Measurements from ENCODE around the gene RPA1. TPM values are rescaled to one million over a fixed set of nuclear protein-coding genes. Genes with fewer than 3 reads are reported as not detected.
A peak's percentile ranks its signal among the peaks of the same experiment; 100 is the strongest.

Gene RPA1
- total RNA-seq, 1 donor from 2014 or later: 56.6 TPM

DNA sequence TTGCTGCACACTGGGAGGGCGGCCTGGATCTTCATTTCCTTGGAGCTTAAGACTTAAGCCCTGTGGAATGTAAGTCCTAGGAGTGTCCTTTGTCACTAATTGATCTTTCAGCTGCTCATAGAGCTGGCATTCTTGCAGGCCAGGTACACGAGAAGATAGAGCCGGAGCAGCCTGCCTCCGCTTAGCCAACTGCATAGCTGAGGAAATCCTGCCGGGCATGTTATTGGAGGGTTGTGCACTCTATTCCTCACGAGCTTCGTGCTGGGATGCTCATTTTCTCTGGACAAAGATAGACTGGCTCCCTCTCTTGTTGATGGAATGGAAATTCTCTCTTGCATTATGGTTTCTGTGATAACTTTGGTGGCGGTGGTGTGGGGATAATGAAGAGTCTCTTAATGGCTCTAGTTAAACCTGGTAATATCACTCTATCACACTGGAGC, 76.9 kb downstream of the RPA1 start:
- Mint-ChIP-seq H3K4me3 (ENCODE audit: unreplicated experiment) (no peak overlapping the region), H3K4me1 (ENCODE audit: low read depth) (peaks cover 7% of the 10 kb centered on the region), H3K36me3 (ENCODE audit: low read depth) (no peaks in the 10 kb centered on the region), H3K27me3 (ENCODE audit: low read depth) (peaks cover 45% of the 10 kb centered on the region), H3K9me3 (ENCODE audit: low read depth) (no peaks in the 10 kb centered on the region), H3K27ac (ENCODE audit: unreplicated experiment) (no peak overlapping the region)
- TF ChIP-seq, protein P1, sequence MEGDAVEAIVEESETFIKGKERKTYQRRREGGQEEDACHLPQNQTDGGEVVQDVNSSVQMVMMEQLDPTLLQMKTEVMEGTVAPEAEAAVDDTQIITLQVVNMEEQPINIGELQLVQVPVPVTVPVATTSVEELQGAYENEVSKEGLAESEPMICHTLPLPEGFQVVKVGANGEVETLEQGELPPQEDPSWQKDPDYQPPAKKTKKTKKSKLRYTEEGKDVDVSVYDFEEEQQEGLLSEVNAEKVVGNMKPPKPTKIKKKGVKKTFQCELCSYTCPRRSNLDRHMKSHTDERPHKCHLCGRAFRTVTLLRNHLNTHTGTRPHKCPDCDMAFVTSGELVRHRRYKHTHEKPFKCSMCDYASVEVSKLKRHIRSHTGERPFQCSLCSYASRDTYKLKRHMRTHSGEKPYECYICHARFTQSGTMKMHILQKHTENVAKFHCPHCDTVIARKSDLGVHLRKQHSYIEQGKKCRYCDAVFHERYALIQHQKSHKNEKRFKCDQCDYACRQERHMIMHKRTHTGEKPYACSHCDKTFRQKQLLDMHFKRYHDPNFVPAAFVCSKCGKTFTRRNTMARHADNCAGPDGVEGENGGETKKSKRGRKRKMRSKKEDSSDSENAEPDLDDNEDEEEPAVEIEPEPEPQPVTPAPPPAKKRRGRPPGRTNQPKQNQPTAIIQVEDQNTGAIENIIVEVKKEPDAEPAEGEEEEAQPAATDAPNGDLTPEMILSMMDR (IDR thresholded peaks at IDR 0.05): peak; percentile 28
- no peak for DNase-seq (ENCODE audit: low spot score)

GRCh38 chr17:1907216-1907631, 77.4 kb downstream of the RPA1 start:
- no peak overlapping the region for H3K4me3 Mint-ChIP-seq (ENCODE audit: unreplicated experiment)
- H3K36me3 Mint-ChIP-seq (ENCODE audit: low read depth): no peaks in the 10 kb centered on the region
- H3K4me1 Mint-ChIP-seq (ENCODE audit: low read depth): peaks cover 7% of the 10 kb centered on the region
- no peak for DNase-seq (ENCODE audit: low spot score)
- no peak overlapping the region for H3K27ac Mint-ChIP-seq (ENCODE audit: unreplicated experiment)
- TF ChIP-seq, protein P1 (IDR thresholded peaks at IDR 0.05): no peak
- H3K9me3 Mint-ChIP-seq (ENCODE audit: low read depth): no peaks in the 10 kb centered on the region
- H3K27me3 Mint-ChIP-seq (ENCODE audit: low read depth): peaks cover 50% of the 10 kb centered on the region

GRCh38 chr17:1907909-1908698, 78.3 kb downstream of the RPA1 start:
- H3K27me3 Mint-ChIP-seq (ENCODE audit: low read depth): peaks cover 55% of the 10 kb centered on the region
- peak overlapping the region; percentile 49 for H3K4me3 Mint-ChIP-seq (ENCODE audit: unreplicated experiment)
- no peaks in the 10 kb centered on the region for H3K36me3 Mint-ChIP-seq (ENCODE audit: low read depth)

DNA sequence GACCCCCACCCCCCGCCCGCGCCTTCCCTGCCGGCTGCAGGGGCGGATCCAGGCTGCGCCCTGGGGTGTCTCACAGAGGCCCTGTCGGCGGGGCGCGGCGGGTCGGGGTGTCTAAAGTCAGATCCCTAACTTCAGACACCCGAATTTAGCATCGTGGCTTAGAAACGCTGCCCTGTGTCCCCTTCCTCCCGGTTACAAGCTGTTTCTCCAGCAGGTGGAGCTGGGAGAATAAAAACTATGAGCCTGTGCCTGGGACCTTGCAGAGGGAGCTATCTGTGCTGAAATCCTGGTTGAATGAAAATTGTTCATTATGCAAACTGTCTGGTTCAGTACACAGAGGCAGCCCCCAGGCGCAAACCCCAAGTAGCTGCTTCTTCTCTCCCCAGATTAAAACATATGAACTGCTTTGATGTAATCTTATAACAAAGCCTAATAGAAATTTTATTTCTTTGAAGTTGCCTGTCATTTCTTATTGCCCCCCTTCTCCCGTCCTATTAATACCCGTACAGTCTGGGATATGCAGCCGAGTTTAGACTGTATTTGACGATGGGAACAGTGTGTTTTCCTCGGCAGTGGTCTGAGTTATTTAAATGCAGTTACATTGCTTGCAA, 79.0 kb downstream of the RPA1 start:
- no peaks in the 10 kb centered on the region for H3K36me3 Mint-ChIP-seq (ENCODE audit: low read depth)
- H3K9me3 Mint-ChIP-seq (ENCODE audit: low read depth): no peaks in the 10 kb centered on the region
- H3K4me3 Mint-ChIP-seq (ENCODE audit: unreplicated experiment): peak overlapping the region; percentile 49
- TF ChIP-seq, protein P1 (IDR thresholded peaks at IDR 0.05): peak; percentile 97
- H3K27me3 Mint-ChIP-seq (ENCODE audit: low read depth): peaks cover 58% of the 10 kb centered on the region
- DNase-seq (ENCODE audit: low spot score): no peak
- peaks cover 7% of the 10 kb centered on the region for H3K4me1 Mint-ChIP-seq (ENCODE audit: low read depth)
- H3K27ac Mint-ChIP-seq (ENCODE audit: unreplicated experiment): no peak overlapping the region

More at GRCh38 chr17:1907909-1908698, 78.3 kb downstream of the RPA1 start:
- Mint-ChIP-seq H3K27ac (ENCODE audit: unreplicated experiment) (no peak overlapping the region), H3K9me3 (ENCODE audit: low read depth) (no peaks in the 10 kb centered on the region), H3K4me1 (ENCODE audit: low read depth) (peaks cover 7% of the 10 kb centered on the region)
- TF ChIP-seq, protein P1 (IDR thresholded peaks at IDR 0.05): no peak
- DNase-seq (ENCODE audit: low spot score): no peak

DNA sequence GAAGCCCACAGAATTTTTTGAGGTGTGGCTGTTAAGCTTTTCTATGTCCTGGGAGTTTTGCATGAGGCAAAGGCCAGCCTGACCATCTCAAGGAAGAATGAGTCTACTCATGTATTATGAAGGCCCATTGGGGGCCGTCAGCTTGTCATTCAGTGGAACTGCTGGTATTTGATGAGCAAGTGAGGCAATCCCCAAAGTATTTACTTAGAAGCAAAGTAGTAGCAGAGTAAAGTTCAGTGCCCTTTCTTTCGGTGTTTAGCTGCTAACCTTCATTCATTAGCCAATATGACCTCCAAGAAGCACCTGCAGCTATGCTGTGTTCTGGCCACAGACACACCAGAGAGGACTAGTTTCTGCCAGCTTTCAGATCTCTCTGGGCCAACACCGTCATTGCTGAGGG, 80.2 kb downstream of the RPA1 start:
- no peak for DNase-seq (ENCODE audit: low spot score)
- Mint-ChIP-seq H3K36me3 (ENCODE audit: low read depth) (no peaks in the 10 kb centered on the region), H3K27ac (ENCODE audit: unreplicated experiment) (no peak overlapping the region), H3K4me1 (ENCODE audit: low read depth) (peaks cover 4% of the 10 kb centered on the region), H3K27me3 (ENCODE audit: low read depth) (peaks cover 57% of the 10 kb centered on the region), H3K4me3 (ENCODE audit: unreplicated experiment) (no peak overlapping the region), H3K9me3 (ENCODE audit: low read depth) (no peaks in the 10 kb centered on the region)
- TF ChIP-seq, protein P1 (IDR thresholded peaks at IDR 0.05): no peak
